Psoas muscle (tissue), 8 donors: ENCODE data around the gene RNF212. TPM values are rescaled to one million over a fixed set of nuclear protein-coding genes. Genes with fewer than 3 reads are reported as not detected.

ENCODE experiments used
- ATAC-seq, 4 donors: fragments of 200-7000 bp; cut with Tn5 transposase; one replicate each; pipeline ENCODE4 v1.9.1; 2020; ENCODE audit warnings: moderate library complexity in 3 of 4, mild to moderate bottlenecking in 2 of 4
- DNase-seq, 2 donors: peaks; one replicate each; pipeline ENCODE4 v3.0.0-alpha.2; 2020
- H3K27ac ChIP-seq: fragments of 200-600 bp; one replicate; pipeline ENCODE4 v1.8.0; 2022
- H3K27me3 ChIP-seq, 3 donors: fragments of 200-600 bp in 1 of 3; one replicate each; pipeline versions ENCODE4 v1.6.1 to v1.8.0; 2013 to 2022; ENCODE audit warnings: low read length in 2 of 3, mild to moderate bottlenecking in 2 of 3, moderate library complexity in 1 of 3; ENCODE audit not compliant: insufficient read depth in 3 of 3
- H3K36me3 ChIP-seq, 2 donors: fragments of 200-600 bp in 1 of 2; one replicate each; pipeline versions ENCODE4 v1.6.1 to v1.8.0; 2013 to 2022; ENCODE audit warnings: low read depth in 1 of 2, mild to moderate bottlenecking in 1 of 2, moderate library complexity in 1 of 2; ENCODE audit not compliant: insufficient read depth in 1 of 2
- H3K4me1 ChIP-seq: fragments of 200-600 bp; one replicate; pipeline ENCODE4 v1.8.0; 2022
- H3K4me3 ChIP-seq: fragments of 200-600 bp; one replicate; pipeline ENCODE4 v1.8.0; 2022; ENCODE audit warnings: mild to moderate bottlenecking
- H3K9me3 ChIP-seq: fragments of 200-600 bp; one replicate; pipeline ENCODE4 v1.8.0; 2022
- WGBS, 3 donors: extraction: QIAGEN DNeasy Blood & Tissue Kit; methylation state at CpG; one replicate each; pipeline versions ENCODE4 v1.1.6 to v1.1.7; 2013; 5-methylcytosine and 5-hydroxymethylcytosine counted together
- intact Hi-C, 2 donors: fragments of 100-400 bp; cut with DNase I; formaldehyde crosslinking; loops; one replicate each; pipeline versions ENCODE4 v1.11.0 to v1.14.2; 2022
- polyA plus RNA-seq, 3 donors: library from polyadenylated mRNA; stranded (reverse); fragments of 200-250 nt; gene quantifications; one replicate each; pipeline ENCODE4 v1.2.3, GENCODE V29; 2013
- total RNA-seq, 4 donors: library from RNA; stranded (reverse); fragmentation: NEBNext Ultra II Directional in 2 of 4; extraction: Animal tissue kit (Norgen Biotek cat#: 25700) in 2 of 4; gene quantifications; one replicate each; pipeline versions ENCODE4 v1.2.1 to v1.2.4, GENCODE V29; 2021 to 2023
- TF ChIP-seq, protein P1 (sequence below): fragments of 200-600 bp; IDR thresholded peaks from one replicate; pipeline ENCODE4 v1.8.0; 2022; ENCODE audit warnings: antibody characterized with exemption
- donor health status: healthy with polysubstance abuse.
- donor health status: DM: no; HTN: no; CAD: no; lungs with moderate emphysema.
- donor health status: Bipolar disorder and iron deficiency.
- donor health status: healthy.
- donor health status: DM: yes; HTN: yes; CAD: no.
- donor health status: DM: no; HTN: no; CAD: no.
- donor health status: DM: no; HTN: no; CAD: no.
- donor health status: DM: yes; HTN: yes; CAD: no.

RNF212 gene
- total and polyA plus RNA-seq, 7 donors, result 0.03 to 1.5 (median 0.42) TPM

DNA sequence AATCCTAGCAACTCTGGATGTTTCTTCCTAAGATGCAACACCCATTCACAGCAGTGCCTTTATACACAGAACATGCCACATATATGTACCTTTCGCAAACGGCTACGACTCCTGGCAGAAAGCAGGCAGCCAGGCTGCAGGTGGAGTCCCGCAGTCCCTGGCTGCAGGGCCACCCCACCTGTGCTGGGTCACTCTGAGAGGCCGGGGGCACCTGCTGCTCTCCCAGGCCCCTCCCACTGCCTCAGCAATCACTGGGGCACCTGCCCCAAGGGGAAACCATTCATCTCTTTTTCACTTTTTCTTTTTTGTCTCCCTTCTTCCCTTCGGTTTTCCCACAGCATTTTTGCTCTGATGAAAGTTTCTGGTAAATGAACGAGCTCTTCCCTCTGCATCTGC lies 28.0 kb downstream of the RNF212 start:
- no peak overlapping the region for H3K27ac ChIP-seq
- intact Hi-C loops, result no loop called here
- H3K9me3 ChIP-seq, result no peaks in the 10 kb centered on the region
- no peaks in the 10 kb centered on the region for H3K4me1 ChIP-seq
- DNase-seq (no peak), ATAC-seq (no peak)
- TF ChIP-seq, protein P1, sequence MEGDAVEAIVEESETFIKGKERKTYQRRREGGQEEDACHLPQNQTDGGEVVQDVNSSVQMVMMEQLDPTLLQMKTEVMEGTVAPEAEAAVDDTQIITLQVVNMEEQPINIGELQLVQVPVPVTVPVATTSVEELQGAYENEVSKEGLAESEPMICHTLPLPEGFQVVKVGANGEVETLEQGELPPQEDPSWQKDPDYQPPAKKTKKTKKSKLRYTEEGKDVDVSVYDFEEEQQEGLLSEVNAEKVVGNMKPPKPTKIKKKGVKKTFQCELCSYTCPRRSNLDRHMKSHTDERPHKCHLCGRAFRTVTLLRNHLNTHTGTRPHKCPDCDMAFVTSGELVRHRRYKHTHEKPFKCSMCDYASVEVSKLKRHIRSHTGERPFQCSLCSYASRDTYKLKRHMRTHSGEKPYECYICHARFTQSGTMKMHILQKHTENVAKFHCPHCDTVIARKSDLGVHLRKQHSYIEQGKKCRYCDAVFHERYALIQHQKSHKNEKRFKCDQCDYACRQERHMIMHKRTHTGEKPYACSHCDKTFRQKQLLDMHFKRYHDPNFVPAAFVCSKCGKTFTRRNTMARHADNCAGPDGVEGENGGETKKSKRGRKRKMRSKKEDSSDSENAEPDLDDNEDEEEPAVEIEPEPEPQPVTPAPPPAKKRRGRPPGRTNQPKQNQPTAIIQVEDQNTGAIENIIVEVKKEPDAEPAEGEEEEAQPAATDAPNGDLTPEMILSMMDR, result no peak
- peaks cover 0 to 21% (median 7%) of the 10 kb centered on the region in 3 donors for H3K27me3 ChIP-seq
- no peak overlapping the region for H3K4me3 ChIP-seq
- H3K36me3 ChIP-seq, result no peaks in the 10 kb centered on the region
- 82 to 85% (median 82%) methylated on average over 7 of the region's 7 CpGs for WGBS, 3 donors

DNA sequence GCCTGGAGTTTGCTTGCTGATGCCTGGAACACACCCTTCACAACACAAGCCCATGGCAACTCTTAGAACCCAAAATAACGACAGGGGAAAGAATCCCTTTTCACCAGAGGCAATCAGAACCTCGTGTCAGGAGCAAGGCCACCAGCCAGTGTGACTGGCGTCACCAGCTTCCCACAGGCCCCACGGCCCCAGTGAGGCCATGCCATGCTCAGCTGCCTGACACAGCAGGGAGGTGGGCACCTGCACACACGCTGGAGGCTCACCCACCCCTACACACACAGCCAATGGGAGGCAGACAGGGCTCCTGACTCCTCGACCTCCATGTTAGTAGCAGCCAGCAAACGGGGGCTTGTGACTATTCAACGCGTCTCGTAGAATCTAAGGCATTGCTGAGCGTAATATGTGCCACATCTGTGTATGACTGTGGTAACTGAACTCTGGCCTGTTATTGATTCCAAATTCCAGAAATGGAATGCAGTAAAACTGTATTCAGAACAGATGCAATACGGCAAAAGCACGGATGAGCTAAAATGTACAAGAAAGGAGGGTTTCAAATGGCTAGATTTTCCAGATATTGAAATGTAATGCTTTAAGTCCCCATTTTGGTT lies 28.5 kb downstream of the RNF212 start:
- no peak overlapping the region for H3K27ac ChIP-seq
- intact Hi-C loops, result no loop called here
- H3K4me1 ChIP-seq, result no peaks in the 10 kb centered on the region
- H3K27me3 ChIP-seq, result peaks cover 0 to 26% (median 7%) of the 10 kb centered on the region in 3 donors
- no peak for DNase-seq
- TF ChIP-seq, protein P1, result no peak
- no peak for ATAC-seq
- WGBS, 3 donors, result 58 to 64% (median 63%) methylated on average over 13 of the region's 13 CpGs
- no peak overlapping the region for H3K4me3 ChIP-seq
- H3K9me3 ChIP-seq, result no peaks in the 10 kb centered on the region
- no peaks in the 10 kb centered on the region for H3K36me3 ChIP-seq

DNA sequence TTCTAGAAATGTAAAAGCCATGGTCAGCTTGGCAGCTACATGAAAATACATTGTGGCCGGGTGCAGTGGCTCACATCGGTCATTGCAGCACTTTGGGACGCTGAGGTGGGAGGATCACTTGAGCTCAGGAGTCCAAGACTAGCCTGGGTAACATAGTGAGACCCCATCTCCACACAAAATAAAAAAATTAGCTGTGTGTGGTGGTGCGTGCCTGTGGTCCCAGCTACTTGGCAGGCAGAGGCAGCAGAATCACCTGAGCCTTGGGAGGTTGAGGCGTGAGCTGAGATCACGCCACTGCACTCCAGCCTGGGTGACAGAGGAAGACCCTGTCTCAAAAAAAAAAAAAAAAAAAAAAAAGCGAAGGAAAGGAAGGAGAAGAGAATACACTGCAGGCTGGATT lies 29.0 kb downstream of the RNF212 start:
- WGBS, 3 donors, result 84 to 94% (median 92%) methylated on average over 6 to 7 of the region's 7 CpGs
- Histone ChIP-seq H3K27ac (no peak overlapping the region), H3K36me3 (no peaks in the 10 kb centered on the region), H3K4me3 (no peak overlapping the region), H3K4me1 (no peaks in the 10 kb centered on the region), H3K27me3 (peaks cover 0 to 28% (median 9%) of the 10 kb centered on the region in 3 donors), H3K9me3 (no peaks in the 10 kb centered on the region)
- TF ChIP-seq, protein P1, result no peak
- intact Hi-C loops, result no loop called here
- no peak for ATAC-seq
- no peak for DNase-seq

DNA sequence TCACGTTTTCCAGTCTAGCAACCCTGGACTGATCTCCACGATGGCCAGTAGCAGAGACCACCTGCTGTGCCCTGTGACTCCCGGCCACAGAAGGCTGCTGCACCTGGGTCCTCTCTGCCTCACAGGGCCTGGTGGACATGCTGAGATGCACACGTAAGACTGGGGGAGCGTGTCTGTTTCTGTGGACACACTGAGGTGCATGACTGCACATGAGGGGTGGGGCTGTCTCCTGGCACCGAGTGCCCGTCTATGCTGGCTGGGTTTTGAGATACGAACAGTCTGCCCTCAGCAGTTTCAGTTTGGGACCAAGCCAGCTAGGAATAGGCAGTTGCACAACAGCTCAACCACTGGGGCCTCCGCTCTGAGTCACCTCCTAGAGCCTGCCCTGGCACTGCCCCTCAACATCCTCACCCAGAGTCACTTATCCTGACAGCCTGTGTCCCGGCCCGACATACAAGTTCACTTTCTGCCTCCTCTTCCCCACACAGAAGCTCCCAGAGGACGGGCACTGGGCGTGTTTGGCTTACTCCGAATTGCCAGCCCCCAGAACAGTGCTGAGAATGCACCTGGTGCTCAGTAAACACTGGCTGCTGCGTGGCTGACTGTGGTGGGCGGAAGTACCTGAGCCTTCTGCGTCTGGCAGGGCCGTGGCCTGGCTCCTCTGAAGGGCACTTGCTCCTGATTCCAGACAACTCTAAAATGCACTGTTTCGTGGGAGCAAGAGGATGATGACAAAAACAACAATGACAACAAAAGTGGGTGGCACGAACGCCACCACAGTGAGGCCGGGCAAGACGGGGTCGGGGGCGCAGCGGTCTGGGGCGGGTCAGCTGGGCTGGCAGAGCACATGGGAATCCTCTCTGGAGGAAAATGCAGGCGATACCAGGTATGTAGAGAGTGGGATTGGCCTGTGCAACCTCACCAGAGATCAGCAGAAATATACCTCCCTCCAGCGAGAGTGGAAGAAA lies 30.9 kb downstream of the RNF212 start:
- peaks cover 0 to 36% (median 14%) of the 10 kb centered on the region in 3 donors for H3K27me3 ChIP-seq

More for the DNA sequence above, 30.9 kb downstream of the RNF212 start:
- WGBS, 3 donors, result 51 to 64% (median 52%) methylated on average over 29 of the region's 29 CpGs
- intact Hi-C loops, result no loop called here
- Histone ChIP-seq H3K4me3 (no peak overlapping the region), H3K9me3 (no peaks in the 10 kb centered on the region), H3K27ac (no peak overlapping the region), H3K4me1 (no peaks in the 10 kb centered on the region), H3K36me3 (no peaks in the 10 kb centered on the region)
- TF ChIP-seq, protein P1, result no peak
- DNase-seq (peak; percentile 61 to 66), ATAC-seq (peak; percentile 61 to 74 (median 70))
